GM21360 (cell line): ENCODE data around the gene MARK3.
A peak's percentile ranks its signal among the peaks of the same experiment; 100 is the strongest.

Source experiments
- ATAC-seq: cut with Tn5 transposase; IDR thresholded peaks from one replicate; pipeline ENCODE4 v1.9.1; 2021; ENCODE audit warnings: mild to moderate bottlenecking, moderate library complexity; ENCODE audit not compliant: unreplicated experiment

Gene MARK3

GRCh38 chr14:103362780-103363179, 22.4 kb upstream of the MARK3 start:
- no peak for ATAC-seq

GRCh38 chr14:103366741-103367140, 18.5 kb upstream of the MARK3 start:
- no peak for ATAC-seq

GRCh38 chr14:103367995-103368394, 17.2 kb upstream of the MARK3 start:
- no peak for ATAC-seq

GRCh38 chr14:103370087-103370486, 15.1 kb upstream of the MARK3 start:
- ATAC-seq, result no peak

GRCh38 chr14:103372017-103372416, 13.2 kb upstream of the MARK3 start:
- ATAC-seq, result no peak

- ATAC-seq, result no peak
Measured at GRCh38 chr14:103372552-103373304, 12.5 kb upstream of the MARK3 start.

- ATAC-seq, result no peak
Measured at GRCh38 chr14:103374121-103374520, 11.1 kb upstream of the MARK3 start.

GRCh38 chr14:103377522-103378037, 7.6 kb upstream of the MARK3 start:
- ATAC-seq, result no peak

- ATAC-seq, result no peak
Measured at GRCh38 chr14:103378038-103378854, 7.0 kb upstream of the MARK3 start.

GRCh38 chr14:103380719-103381377, 4.4 kb upstream of the MARK3 start:
- no peak for ATAC-seq

GRCh38 chr14:103382376-103382775, 2.8 kb upstream of the MARK3 start:
- no peak for ATAC-seq

- no peak for ATAC-seq
Measured at GRCh38 chr14:103384450-103385151, 614 bp upstream of the MARK3 start.

- peak; percentile 6 for ATAC-seq
Measured at GRCh38 chr14:103385929-103386712, 906 bp downstream of the MARK3 start.

GRCh38 chr14:103386713-103387329, 1.6 kb downstream of the MARK3 start:
- ATAC-seq, result no peak

- ATAC-seq, result no peak
Measured at GRCh38 chr14:103388664-103389063, 3.4 kb downstream of the MARK3 start.

- ATAC-seq, result no peak
Measured at GRCh38 chr14:103390605-103391004, 5.4 kb downstream of the MARK3 start.

- ATAC-seq, result no peak
Measured at GRCh38 chr14:103391048-103391447, 5.8 kb downstream of the MARK3 start.

- no peak for ATAC-seq
Measured at GRCh38 chr14:103392106-103392505, 6.9 kb downstream of the MARK3 start.

- no peak for ATAC-seq
Measured at GRCh38 chr14:103392572-103392971, 7.4 kb downstream of the MARK3 start.

- ATAC-seq, result no peak
Measured at GRCh38 chr14:103393070-103393469, 7.9 kb downstream of the MARK3 start.
